Activated CD4-positive, alpha-beta T cell treated with anti-CD3 and anti-CD28 coated beads, Interleukin-2, amount 50 U/mL, for 24 hours (primary cell): ENCODE measurements around the gene C1orf53.

Experiments used
- DNase-seq, 2 donors: peaks; one replicate each; pipeline ENCODE4 v3.0.0-alpha.2; 2020; ENCODE audit warnings: low read depth in 1 of 2, low spot score in 1 of 2

Gene C1orf53

GRCh38 chr1:197907846-197908616, 5.6 kb downstream of the C1orf53 start:
- no peak for DNase-seq

- no peak for DNase-seq
Measured at GRCh38 chr1:197908716-197909220, 6.3 kb downstream of the C1orf53 start.

GRCh38 chr1:197909384-197909783, 7.0 kb downstream of the C1orf53 start:
- DNase-seq: no peak

DNA sequence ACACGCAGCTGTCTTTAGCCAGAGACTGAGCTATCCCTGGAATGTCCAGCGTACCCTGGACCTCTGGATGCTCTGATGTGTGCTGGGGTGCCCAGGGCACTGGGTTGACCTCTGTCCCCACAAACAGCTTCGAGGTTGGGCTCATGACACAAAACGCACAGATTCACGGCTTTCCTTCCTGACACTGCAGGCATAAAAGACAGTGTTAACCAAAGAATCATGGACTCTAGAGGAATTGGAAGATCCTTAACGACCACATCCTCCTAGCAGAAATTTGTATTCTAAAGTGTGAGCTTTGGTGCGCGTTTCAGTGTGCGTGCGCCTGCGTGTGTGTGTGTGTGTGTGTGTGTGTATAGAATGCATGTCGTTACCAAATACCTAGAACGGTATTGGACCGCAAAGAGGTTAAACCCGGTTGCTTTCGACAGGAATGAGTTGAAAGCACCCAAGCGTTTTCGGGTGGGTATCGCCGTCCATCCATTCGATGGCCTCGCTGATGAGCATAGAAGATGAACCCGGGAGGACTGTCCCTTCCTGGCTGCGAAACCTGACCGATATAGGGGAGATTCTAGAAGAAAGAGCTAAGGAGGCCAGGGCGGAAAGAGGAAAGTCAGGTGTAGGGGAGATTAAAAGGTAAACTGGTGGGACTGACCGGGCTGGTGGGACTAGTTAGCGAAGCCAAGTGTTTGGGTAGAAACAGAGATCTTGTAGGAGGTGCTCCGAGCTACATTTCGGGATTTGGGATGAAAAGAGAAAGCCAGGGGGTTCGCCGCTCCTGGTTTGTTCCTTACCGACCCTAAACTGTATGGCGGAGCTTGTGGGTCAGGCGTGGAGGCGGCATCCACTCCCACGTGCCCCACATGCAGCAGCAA, 7.9 kb downstream of the C1orf53 start:
- no peak for DNase-seq

- DNase-seq: no peak
Measured at GRCh38 chr1:197911111-197911856, 8.9 kb downstream of the C1orf53 start.

DNA sequence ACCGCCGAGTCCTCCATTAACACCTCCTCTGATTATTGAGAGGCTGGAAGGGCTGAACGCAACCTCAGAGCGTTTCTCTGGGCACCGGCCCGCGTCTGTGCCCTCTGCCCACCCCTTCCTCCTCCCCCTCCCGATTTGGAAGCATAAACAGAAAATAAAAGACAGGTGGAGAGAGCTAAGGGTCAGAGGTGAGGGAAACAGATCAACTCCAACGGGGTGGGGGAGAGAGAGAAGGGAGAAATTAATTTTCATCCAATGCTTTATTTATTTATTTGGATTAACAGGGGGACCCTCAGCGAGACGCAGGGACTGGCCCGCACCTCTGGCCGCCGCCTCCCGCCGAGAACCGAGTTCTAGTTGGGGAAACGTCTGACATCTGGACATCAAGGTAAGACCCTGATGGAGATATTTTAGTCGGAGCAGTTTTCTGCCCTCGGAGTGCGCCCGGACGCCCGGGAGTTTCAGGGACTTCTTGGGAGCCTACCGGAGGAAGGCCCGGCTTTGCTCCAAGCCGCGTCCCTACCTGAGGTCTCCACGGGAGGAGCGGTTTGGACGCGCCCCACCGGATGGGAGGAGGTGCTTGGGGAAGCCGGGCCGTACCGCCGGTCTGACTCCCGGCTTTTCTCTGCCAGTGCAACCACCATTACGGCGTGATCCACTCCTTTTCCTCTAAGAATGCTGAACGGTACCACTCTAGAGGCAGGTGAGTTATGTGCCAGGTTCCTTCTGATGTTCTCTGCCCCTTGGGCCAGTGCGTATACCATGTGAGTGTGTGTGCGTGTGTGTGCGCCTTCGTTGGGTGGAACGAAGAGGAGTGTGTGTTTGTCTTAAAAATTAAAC, 9.6 kb downstream of the C1orf53 start:
- DNase-seq: no peak

DNA sequence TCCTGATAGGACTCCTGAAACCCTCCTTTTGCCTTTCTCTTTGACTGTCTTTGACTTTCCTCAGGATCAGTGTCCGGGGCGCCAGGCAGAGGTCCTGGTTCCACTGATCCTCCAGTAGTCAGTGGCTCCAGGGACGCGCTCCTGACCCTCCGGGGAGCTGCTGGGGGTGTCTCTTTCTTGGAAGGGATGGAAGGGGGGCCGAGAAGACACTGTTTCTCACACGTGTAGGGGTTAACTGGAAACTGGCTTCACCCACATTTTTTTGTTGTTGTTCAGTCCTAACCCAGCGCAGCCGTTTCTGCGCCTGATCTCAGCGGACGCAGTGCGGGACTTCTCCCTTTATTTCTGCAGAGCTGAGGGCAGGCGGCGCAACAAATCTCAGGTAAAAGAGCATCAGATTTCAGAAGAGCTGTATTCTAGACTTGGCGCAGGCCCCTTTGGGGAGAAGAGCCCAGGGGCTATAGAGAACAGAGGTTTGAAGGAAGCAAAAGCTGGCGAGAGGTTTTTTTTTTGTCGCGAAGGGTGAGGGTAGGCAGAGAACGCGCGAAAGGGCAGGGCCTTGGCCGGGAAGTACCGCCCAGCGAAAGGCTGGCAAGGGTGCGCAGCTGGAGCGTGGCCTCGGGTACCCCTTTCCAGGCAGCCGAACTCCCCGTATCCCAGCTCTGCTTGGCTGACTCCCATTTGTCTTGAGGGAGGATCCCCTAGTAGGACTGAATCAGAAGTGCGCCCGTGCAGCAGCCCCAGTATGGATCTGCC, 10.5 kb downstream of the C1orf53 start:
- no peak for DNase-seq

- DNase-seq: no peak
Measured at GRCh38 chr1:197913495-197914276, 11.3 kb downstream of the C1orf53 start.

DNA sequence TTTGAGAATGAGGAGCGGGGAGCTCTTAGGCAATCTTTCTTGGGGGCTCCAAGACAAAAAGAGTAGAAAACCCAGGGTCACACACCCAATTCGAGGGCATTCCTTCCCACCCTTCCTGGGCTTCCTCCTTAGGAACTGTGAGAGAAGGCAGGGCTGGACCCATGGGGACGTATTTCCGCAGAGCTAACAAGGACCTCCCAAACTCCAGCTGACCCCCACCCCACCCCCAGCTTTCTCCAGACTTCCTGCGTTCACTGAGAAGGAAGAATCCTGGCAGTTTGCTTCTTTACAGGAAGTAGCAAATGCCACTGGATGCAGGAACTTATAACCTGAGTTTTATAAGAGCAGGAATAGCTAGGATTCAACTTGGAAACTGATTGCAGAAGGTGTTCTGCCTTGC, 12.1 kb downstream of the C1orf53 start:
- no peak for DNase-seq

DNA sequence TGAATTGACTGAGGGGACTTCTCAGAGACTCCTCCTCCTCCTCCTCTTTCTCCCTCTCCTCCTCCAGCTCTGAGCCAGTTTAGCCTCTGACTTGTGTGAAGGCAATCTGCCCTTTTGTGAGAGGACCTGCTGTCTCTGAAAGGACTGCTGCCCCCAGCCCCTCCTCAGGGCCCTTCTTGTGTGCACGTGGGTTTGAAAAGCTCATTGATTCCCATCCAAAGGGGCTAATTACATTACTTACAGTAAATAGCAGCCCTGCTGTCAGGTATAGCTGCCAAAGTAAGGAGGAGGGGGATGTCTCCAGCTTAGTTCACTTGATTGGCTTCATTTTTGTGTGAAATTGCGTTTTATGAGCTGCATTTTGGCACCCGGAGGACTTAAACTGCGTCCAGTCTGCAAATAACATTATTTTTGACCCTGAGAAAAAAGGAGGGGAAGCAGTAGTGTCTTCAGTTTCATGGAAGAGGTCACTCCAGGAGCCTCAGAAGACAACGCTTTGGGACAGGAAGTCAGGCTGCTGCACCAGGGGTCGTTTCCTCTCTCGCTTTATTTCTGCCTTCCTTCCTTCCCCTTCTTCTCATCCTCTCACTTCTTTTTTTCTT, 12.9 kb downstream of the C1orf53 start:
- DNase-seq: no peak

GRCh38 chr1:197915862-197916499, 13.6 kb downstream of the C1orf53 start:
- DNase-seq: no peak

- DNase-seq: no peak
Measured at GRCh38 chr1:197916500-197916983, 14.1 kb downstream of the C1orf53 start.

DNA sequence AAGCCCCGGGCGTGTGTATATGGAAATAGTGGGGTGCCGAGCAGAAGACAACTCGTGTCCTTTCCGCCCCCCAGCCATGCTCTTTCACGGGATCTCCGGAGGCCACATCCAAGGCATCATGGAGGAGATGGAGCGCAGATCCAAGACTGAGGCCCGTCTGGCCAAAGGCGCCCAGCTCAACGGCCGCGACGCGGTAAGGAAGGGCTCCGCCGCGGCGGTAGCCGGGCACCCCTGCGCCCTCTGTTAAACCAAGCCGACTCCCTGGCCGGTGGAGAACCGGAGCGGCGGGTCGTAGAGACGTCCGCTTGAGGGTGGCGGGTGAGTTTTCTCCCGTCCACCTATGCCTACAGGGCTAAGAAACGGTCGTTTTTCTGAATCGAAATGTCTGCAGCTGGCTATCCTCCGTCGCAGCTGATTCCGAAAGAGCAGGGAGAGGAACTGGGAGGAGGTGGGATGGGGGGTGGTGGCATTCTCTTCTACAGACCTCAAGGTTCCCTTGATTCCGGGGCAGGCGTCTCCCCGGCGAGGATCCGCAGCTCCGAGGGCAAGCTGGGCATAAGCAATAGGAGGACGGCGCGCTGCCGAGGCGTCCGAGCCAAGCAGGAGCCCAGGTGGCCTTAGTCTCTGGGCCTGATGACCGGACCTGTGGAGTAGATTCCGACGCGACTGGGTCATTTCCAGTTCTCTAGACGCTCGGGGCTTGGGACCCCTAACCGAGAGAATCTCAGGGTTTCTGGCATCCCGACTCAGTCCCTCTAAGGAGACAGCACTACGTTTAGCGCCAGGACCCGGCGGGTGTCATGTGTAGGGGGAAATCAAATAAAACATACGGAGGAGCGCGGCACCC, 15.6 kb downstream of the C1orf53 start:
- DNase-seq: no peak

- DNase-seq: no peak
Measured at GRCh38 chr1:197918807-197919345, 16.4 kb downstream of the C1orf53 start.

- no peak for DNase-seq
Measured at GRCh38 chr1:197919346-197920066, 17.1 kb downstream of the C1orf53 start.

DNA sequence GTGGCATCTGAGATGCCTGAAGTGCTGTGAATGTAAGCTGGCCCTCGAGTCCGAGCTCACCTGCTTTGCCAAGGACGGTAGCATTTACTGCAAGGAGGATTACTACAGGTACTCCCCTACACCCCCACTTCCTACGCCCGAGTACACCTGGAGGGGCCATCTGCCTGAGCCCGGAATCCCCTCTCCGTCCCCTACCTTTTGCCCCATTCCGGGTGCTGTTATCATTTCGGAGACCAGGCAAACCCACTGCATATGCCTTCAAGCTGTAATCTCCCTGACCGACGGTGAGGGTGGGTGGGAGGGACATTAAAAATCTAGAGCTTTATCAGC, 17.6 kb downstream of the C1orf53 start:
- no peak for DNase-seq
